Pancreas (tissue), 10 donors: ENCODE results near the gene DNAJC7. TPM values are rescaled to one million over a fixed set of nuclear protein-coding genes. Genes with fewer than 3 reads are reported as not detected.

Experiments
- ATAC-seq, 4 donors: fragments of 200-7000 bp; cut with Tn5 transposase; one replicate each; pipeline versions ENCODE4 v1.8.0 to v1.9.1; 2020; ENCODE audit warnings: mild to moderate bottlenecking in 4 of 4, moderate library complexity in 4 of 4
- DNase-seq, 6 donors: peaks; one replicate each; pipeline ENCODE4 v3.0.0-alpha.2; 2020
- FAIRE-seq: peaks from 2 replicates; lab custom pipeline; 2012; peaks lifted over from hg19 to GRCh38; lab: Jason Lieb, UNC
- H3K27ac ChIP-seq, 4 donors: fragments of 200-600 bp; sonication (generic); 1 replicate in 3 of 4; 2 replicates in 1 of 4; pipeline versions ENCODE4 v1.5.0 to v1.8.0; 2020
- H3K27me3 ChIP-seq, 4 donors: fragments of 200-600 bp; one replicate each; pipeline ENCODE4 v1.8.0; 2021
- H3K36me3 ChIP-seq, 3 donors: fragments of 200-600 bp; sonication (generic) in 1 of 3; one replicate each; pipeline versions ENCODE4 v1.5.0 to v1.8.0; 2020 to 2021
- H3K4me1 ChIP-seq, 3 donors: fragments of 200-600 bp; one replicate each; pipeline ENCODE4 v1.8.0; 2021
- H3K4me3 ChIP-seq, 4 donors: fragments of 200-600 bp; sonication (generic) in 2 of 4; one replicate each; pipeline versions ENCODE4 v1.5.0 to v1.8.0; 2020 to 2021
- H3K9me3 ChIP-seq, 4 donors: fragments of 200-600 bp; one replicate each; pipeline ENCODE4 v1.8.0; 2021
- CTCF ChIP-seq, 4 donors: fragments of 200-600 bp; sonication (generic) in 3 of 4; IDR thresholded peaks; one replicate each; pipeline versions ENCODE4 v1.5.0 to v1.8.0; 2021; ENCODE audit warnings: antibody characterized with exemption in 4 of 4
- WGBS, 2 donors: extraction: QIAGEN DNeasy Blood & Tissue Kit; methylation state at CpG; one replicate each; pipeline ENCODE4 v1.1.7; 2013; 5-methylcytosine and 5-hydroxymethylcytosine counted together
- intact Hi-C, 3 donors: fragments of 100-400 bp; cut with DNase I; formaldehyde crosslinking; loops; one replicate each; pipeline versions ENCODE4 v1.11.1 to v1.14.2; 2022
- polyA plus RNA-seq, 2 donors: library from polyadenylated mRNA; stranded (reverse); fragments of 200-250 nt; gene quantifications; one replicate each; pipeline ENCODE4 v1.2.3, GENCODE V29; 2013
- total RNA-seq, 6 donors: library from RNA; stranded (reverse); fragmentation: NEBNext Ultra II Directional in 4 of 6; extraction: Animal tissue kit (Norgen Biotek cat#: 25700) in 4 of 6; gene quantifications; one replicate each; pipeline versions ENCODE4 v1.2.1 to v1.2.4, GENCODE V29; 2021 to 2023
- donor health status: healthy with polysubstance abuse.
- donor health status: DM: no; HTN: no; CAD: no; lungs with moderate emphysema.
- donor health status: DM: no; HTN: no; CAD: no.
- donor health status: control.
- donor health status: control.
- donor health status: Bipolar disorder and iron deficiency.
- donor health status: DM: yes; HTN: yes; CAD: no.
- donor health status: DM: no; HTN: no; CAD: no.
- donor health status: DM: no; HTN: no; CAD: no.
- donor health status: DM: yes; HTN: yes; CAD: no.

DNAJC7 gene
- total and polyA plus RNA-seq, 8 donors = 32.2 to 63.6 (median 38.4) TPM

- no peaks in the 10 kb centered on the region for H3K36me3 ChIP-seq
- FAIRE-seq (no peak), DNase-seq (no peak), ATAC-seq (peak in 1 of 4 donors; percentile 27)
- H3K4me3 ChIP-seq = peak overlapping the region; percentile 63 to 78 (median 76)
- H3K9me3 ChIP-seq = no peaks in the 10 kb centered on the region
- intact Hi-C loops = no loop called here
- WGBS, 2 donors = 34 to 37% methylated on average over 8 of the region's 8 CpGs
- H3K4me1 ChIP-seq = peaks cover 0 to 4% (median 0%) of the 10 kb centered on the region in 3 donors
- H3K27me3 ChIP-seq = no peaks in the 10 kb centered on the region
- H3K27ac ChIP-seq = peak overlapping the region in 1 of 4 donors; percentile 15
- no peak for TF ChIP-seq CTCF (IDR thresholded peaks at IDR 0.05)
Observed at GRCh38 chr17:42051013-42051400, 33.8 kb upstream of the DNAJC7 start.

- intact Hi-C loops = no loop called here
- Histone ChIP-seq H3K36me3 (no peaks in the 10 kb centered on the region), H3K4me1 (peaks cover 0 to 4% (median 0%) of the 10 kb centered on the region in 3 donors), H3K9me3 (no peaks in the 10 kb centered on the region), H3K27ac (peak within 1 kb of the TSS; percentile 51 to 80 (median 70)), H3K27me3 (no peaks in the 10 kb centered on the region), H3K4me3 (peak within 1 kb of the TSS; percentile 63 to 78 (median 76))
- ATAC-seq (peak; percentile 87 to 96 (median 92)), DNase-seq (peak; percentile 61 to 92 (median 76)), FAIRE-seq (no peak)
- WGBS, 2 donors = 0 to 1% methylated on average over 46 to 65 of the region's 65 CpGs
- TF ChIP-seq CTCF (IDR thresholded peaks at IDR 0.05) = peak in 2 of 4 donors; percentile 10 to 15
Observed at GRCh38 chr17:42050393-42051012, 33.3 kb upstream of the DNAJC7 start, which contains the start of gene C17orf113. TSS of gene C17orf113 (minus strand) at chr17:42050601. CDS start at chr17:42043376, 7,225 bp downstream.

- H3K27me3 ChIP-seq = no peaks in the 10 kb centered on the region
- TF ChIP-seq CTCF (IDR thresholded peaks at IDR 0.05) = no peak
- peak overlapping the region; percentile 51 to 80 (median 70) for H3K27ac ChIP-seq
- 0 to 1% methylated on average over 3 to 7 of the region's 7 CpGs for WGBS, 2 donors
- H3K9me3 ChIP-seq = no peaks in the 10 kb centered on the region
- no peaks in the 10 kb centered on the region for H3K36me3 ChIP-seq
- H3K4me3 ChIP-seq = peak overlapping the region; percentile 63 to 78 (median 76)
- H3K4me1 ChIP-seq = peaks cover 0 to 4% (median 0%) of the 10 kb centered on the region in 3 donors
- no peak for FAIRE-seq
- intact Hi-C loops = no loop called here
- ATAC-seq = peak; percentile 39 to 73 (median 56)
- no peak for DNase-seq
Observed at GRCh38 chr17:42049834-42050392, 32.7 kb upstream of the DNAJC7 start.

- Histone ChIP-seq H3K9me3 (no peaks in the 10 kb centered on the region), H3K36me3 (no peaks in the 10 kb centered on the region), H3K27me3 (no peaks in the 10 kb centered on the region), H3K4me3 (no peak overlapping the region), H3K4me1 (peaks cover 0 to 4% (median 4%) of the 10 kb centered on the region in 3 donors), H3K27ac (no peak overlapping the region)
- ATAC-seq (no peak), DNase-seq (no peak), FAIRE-seq (no peak)
- no peak for TF ChIP-seq CTCF (IDR thresholded peaks at IDR 0.05)
- 87% methylated on average over 12 of the region's 12 CpGs for WGBS, 2 donors
- intact Hi-C loops = no loop called here
Observed at GRCh38 chr17:42047343-42047742, 30.1 kb upstream of the DNAJC7 start.

GRCh38 chr17:42045719-42046118 lies 28.5 kb upstream of the DNAJC7 start:
- H3K4me3 ChIP-seq = no peak overlapping the region
- no peak for TF ChIP-seq CTCF (IDR thresholded peaks at IDR 0.05)
- no peaks in the 10 kb centered on the region for H3K9me3 ChIP-seq
- intact Hi-C loops = no loop called here
- no peaks in the 10 kb centered on the region for H3K36me3 ChIP-seq
- FAIRE-seq (no peak), ATAC-seq (no peak), DNase-seq (no peak)
- no peaks in the 10 kb centered on the region for H3K27me3 ChIP-seq
- no peak overlapping the region for H3K27ac ChIP-seq
- peaks cover 0 to 4% (median 0%) of the 10 kb centered on the region in 3 donors for H3K4me1 ChIP-seq
- WGBS, 2 donors = 84% methylated on average over 1 of the region's 1 CpG
